Left forelimb (tissue), 1 donor: Measurements from ENCODE around the gene AOPEP.

Experiments
- DNase-seq: peaks from one replicate; pipeline ENCODE4 v3.0.0-alpha.2; 2018; ENCODE audit warnings: low spot score

Gene AOPEP

GRCh38 chr9:94760660-94761059 lies 34.2 kb downstream of the AOPEP start:
- no peak for DNase-seq

GRCh38 chr9:94761481-94761880 lies 35.0 kb downstream of the AOPEP start:
- DNase-seq, result no peak

- no peak for DNase-seq
These were observed 41.0 kb downstream of the AOPEP start for GRCh38 chr9:94767331-94768072.

- no peak for DNase-seq
These were observed 42.3 kb downstream of the AOPEP start for GRCh38 chr9:94768766-94769165.

GRCh38 chr9:94770334-94770733 lies 43.8 kb downstream of the AOPEP start:
- no peak for DNase-seq

GRCh38 chr9:94771096-94771495 lies 44.6 kb downstream of the AOPEP start:
- DNase-seq, result no peak

- no peak for DNase-seq
These were observed 45.6 kb downstream of the AOPEP start for GRCh38 chr9:94772144-94772543.

- DNase-seq, result no peak
These were observed 46.3 kb downstream of the AOPEP start for GRCh38 chr9:94772639-94773303.

- DNase-seq, result no peak
These were observed 47.2 kb downstream of the AOPEP start for GRCh38 chr9:94773655-94774054.

GRCh38 chr9:94778013-94778412 lies 51.5 kb downstream of the AOPEP start:
- no peak for DNase-seq

GRCh38 chr9:94779031-94779430 lies 52.5 kb downstream of the AOPEP start:
- DNase-seq, result no peak

GRCh38 chr9:94779693-94780290 lies 53.3 kb downstream of the AOPEP start:
- DNase-seq, result no peak

GRCh38 chr9:94780516-94780950 lies 54.0 kb downstream of the AOPEP start:
- no peak for DNase-seq

GRCh38 chr9:94782355-94783101 lies 56.0 kb downstream of the AOPEP start:
- DNase-seq, result peak; percentile 72

GRCh38 chr9:94783102-94783682 lies 56.7 kb downstream of the AOPEP start:
- peak; percentile 76 for DNase-seq

- no peak for DNase-seq
These were observed 57.4 kb downstream of the AOPEP start for GRCh38 chr9:94783928-94784327.

- no peak for DNase-seq
These were observed 59.0 kb downstream of the AOPEP start for GRCh38 chr9:94785215-94786169.

GRCh38 chr9:94786586-94786985 lies 60.1 kb downstream of the AOPEP start:
- DNase-seq, result no peak

GRCh38 chr9:94787266-94787665 lies 60.8 kb downstream of the AOPEP start:
- DNase-seq, result no peak

GRCh38 chr9:94788570-94789105 lies 62.1 kb downstream of the AOPEP start:
- no peak for DNase-seq

GRCh38 chr9:94791435-94791834 lies 64.9 kb downstream of the AOPEP start:
- DNase-seq, result no peak
